ENCODE measurements around the gene NTN1.
"Not testable (repeated sequence)": the region's sequence is repeated elsewhere in the genome, so short reads cannot be mapped to it uniquely, and the experiment has no call there.

NTN1 gene

GRCh38 chr17:9125722-9126121 lies 104.4 kb downstream of the NTN1 start:
- no peak for DNase-seq

GRCh38 chr17:9127340-9127739 lies 106.0 kb downstream of the NTN1 start:
- no peak for DNase-seq

- DNase-seq: no peak
Measured at GRCh38 chr17:9131371-9131770, 110.1 kb downstream of the NTN1 start.

GRCh38 chr17:9132291-9132690 lies 111.0 kb downstream of the NTN1 start:
- DNase-seq: no peak

- DNase-seq: no peak
Measured at GRCh38 chr17:9132944-9133610, 111.8 kb downstream of the NTN1 start.

GRCh38 chr17:9138161-9138717 lies 116.9 kb downstream of the NTN1 start:
- no peak for DNase-seq

GRCh38 chr17:9139695-9140094 lies 118.4 kb downstream of the NTN1 start:
- no peak for DNase-seq

- DNase-seq: no peak
Measured at GRCh38 chr17:9140550-9141424, 119.5 kb downstream of the NTN1 start.

GRCh38 chr17:9141425-9141753 lies 120.1 kb downstream of the NTN1 start:
- no peak for DNase-seq

GRCh38 chr17:9142772-9143494 lies 121.6 kb downstream of the NTN1 start:
- DNase-seq: no peak

GRCh38 chr17:9144502-9145249 lies 123.4 kb downstream of the NTN1 start:
- DNase-seq: no peak

- no peak for DNase-seq
Measured at GRCh38 chr17:9146064-9146463, 124.8 kb downstream of the NTN1 start.

- no peak for DNase-seq
Measured at GRCh38 chr17:9148905-9149525, 127.7 kb downstream of the NTN1 start.

GRCh38 chr17:9150446-9151090 lies 129.3 kb downstream of the NTN1 start:
- DNase-seq: no peak

- DNase-seq: peak; percentile 37
Measured at GRCh38 chr17:9151091-9151490, 129.8 kb downstream of the NTN1 start.

- not testable (repeated sequence) for DNase-seq
Measured at GRCh38 chr17:9151740-9152139, 130.4 kb downstream of the NTN1 start.

- no peak for DNase-seq
Measured at GRCh38 chr17:9158544-9159452, 137.5 kb downstream of the NTN1 start.

GRCh38 chr17:9162275-9162985 lies 141.1 kb downstream of the NTN1 start:
- DNase-seq: no peak

- no peak for DNase-seq
Measured at GRCh38 chr17:9166788-9167187, 145.5 kb downstream of the NTN1 start.

- no peak for DNase-seq
Measured at GRCh38 chr17:9167379-9167778, 146.1 kb downstream of the NTN1 start.
